Mammary epithelial cell (primary cell): Measurements from ENCODE around the gene HIPK3.

Source experiments
- CTCF ChIP-seq, 2 donors: IDR thresholded peaks in 1 of 2; conservative IDR thresholded peaks in 1 of 2; 2 replicates each; pipeline ENCODE4 v1.5.1; 2011 to 2012; ENCODE audit warnings: inconsistent platforms in 2 of 2, low read length in 2 of 2, mild to moderate bottlenecking in 2 of 2, control low read depth in 1 of 2, low read depth in 1 of 2; ENCODE audit not compliant: insufficient read depth in 1 of 2; ENCODE audit errors: extremely low read depth in 1 of 2
- EZH2 ChIP-seq: IDR thresholded peaks from 2 replicates; pipeline ENCODE4 v1.6.1; 2012; ENCODE audit warnings: low read length, inconsistent platforms, borderline replicate concordance

- TF ChIP-seq CTCF (conservative IDR thresholded peaks at IDR 0.05 in 1 of 2, IDR thresholded peaks at IDR 0.05 in 1 of 2; ENCODE audit: extremely low read depth in 1 of 2, insufficient read depth in 1 of 2, low read depth in 1 of 2, low read length in 2 of 2) (no peak), EZH2 (no peak)
Observed at GRCh38 chr11:33394431-33395109, 137.4 kb downstream of the HIPK3 start.
